Esophagus muscularis mucosa (tissue), 3 donors: ENCODE measurements around the gene PPP1R12B.

Experiments used
- CTCF ChIP-seq, 3 experiments: fragments of 200-600 bp in 2 of 3; fragments of 450-650 bp in 1 of 3; sonication (generic) in 2 of 3; IDR thresholded peaks; one replicate each; pipeline ENCODE4 v1.5.1; 2017 to 2019; ENCODE audit warnings: antibody characterized with exemption in 3 of 3, mild to moderate bottlenecking in 2 of 3, moderate library complexity in 1 of 3
- POLR2A ChIP-seq: fragments of 450-650 bp; IDR thresholded peaks from one replicate; pipeline ENCODE4 v1.6.1; 2017; ENCODE audit warnings: antibody characterized with exemption, moderate library complexity, mild to moderate bottlenecking, low read depth
- POLR2AphosphoS5 ChIP-seq, 2 donors: sonication (generic); formaldehyde crosslinking; IDR thresholded peaks; one replicate each; pipeline ENCODE4 v1.6.1; 2017; ENCODE audit warnings: antibody characterized with exemption in 2 of 2

GRCh38 chr1:202374099-202374498 lies 25.6 kb downstream of the PPP1R12B start:
- TF ChIP-seq CTCF (IDR thresholded peaks at IDR 0.05) (no peak), POLR2A (no peak), POLR2AphosphoS5 (IDR thresholded peaks at IDR 0.05) (no peak)
